Measurements from ENCODE around the gene LTBP3.

DNA sequence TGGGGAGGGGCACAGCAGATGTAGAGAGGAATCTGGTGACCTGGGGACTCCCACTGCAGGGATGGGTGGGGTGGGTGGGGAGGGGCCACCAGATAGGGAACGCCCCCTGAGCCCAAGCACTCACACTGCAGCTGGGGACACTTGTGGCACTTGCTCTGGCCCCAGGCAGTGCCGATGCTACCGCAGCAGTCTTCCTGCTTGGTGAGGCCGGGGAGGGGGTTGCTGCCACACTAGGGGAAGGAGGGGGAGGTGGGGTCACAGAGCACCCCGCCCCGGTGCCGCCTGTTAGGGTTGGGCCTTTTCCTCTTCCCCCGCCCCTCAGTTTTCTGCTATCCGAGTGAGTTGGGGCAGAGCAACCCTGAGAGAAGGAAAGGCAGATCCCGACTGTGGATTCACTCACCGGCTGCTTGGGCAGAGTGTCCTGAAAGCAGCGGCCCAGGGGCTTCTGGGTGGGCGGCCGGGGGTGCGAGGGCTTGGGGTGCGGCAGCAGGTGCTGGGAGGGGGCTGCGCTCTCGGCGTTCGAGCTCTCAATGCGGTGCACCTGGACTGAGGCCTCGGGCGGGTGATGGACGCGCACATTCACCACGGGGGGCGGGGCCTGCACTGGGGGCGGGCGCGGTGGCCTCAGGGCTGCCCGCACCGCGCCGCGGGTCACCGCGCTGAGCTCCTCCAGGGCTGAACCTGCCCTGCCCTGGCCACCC lies 4.7 kb downstream of the LTBP3 start:
- TF ChIP-seq, protein P1, sequence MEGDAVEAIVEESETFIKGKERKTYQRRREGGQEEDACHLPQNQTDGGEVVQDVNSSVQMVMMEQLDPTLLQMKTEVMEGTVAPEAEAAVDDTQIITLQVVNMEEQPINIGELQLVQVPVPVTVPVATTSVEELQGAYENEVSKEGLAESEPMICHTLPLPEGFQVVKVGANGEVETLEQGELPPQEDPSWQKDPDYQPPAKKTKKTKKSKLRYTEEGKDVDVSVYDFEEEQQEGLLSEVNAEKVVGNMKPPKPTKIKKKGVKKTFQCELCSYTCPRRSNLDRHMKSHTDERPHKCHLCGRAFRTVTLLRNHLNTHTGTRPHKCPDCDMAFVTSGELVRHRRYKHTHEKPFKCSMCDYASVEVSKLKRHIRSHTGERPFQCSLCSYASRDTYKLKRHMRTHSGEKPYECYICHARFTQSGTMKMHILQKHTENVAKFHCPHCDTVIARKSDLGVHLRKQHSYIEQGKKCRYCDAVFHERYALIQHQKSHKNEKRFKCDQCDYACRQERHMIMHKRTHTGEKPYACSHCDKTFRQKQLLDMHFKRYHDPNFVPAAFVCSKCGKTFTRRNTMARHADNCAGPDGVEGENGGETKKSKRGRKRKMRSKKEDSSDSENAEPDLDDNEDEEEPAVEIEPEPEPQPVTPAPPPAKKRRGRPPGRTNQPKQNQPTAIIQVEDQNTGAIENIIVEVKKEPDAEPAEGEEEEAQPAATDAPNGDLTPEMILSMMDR (IDR thresholded peaks at IDR 0.05 in 2 of 3, conservative IDR thresholded peaks at IDR 0.05 in 1 of 3; ENCODE audit: borderline replicate concordance in 1 of 3, insufficient read depth in 1 of 3, low read depth in 2 of 3, low read length in 2 of 3): no peak
- no peak for TF ChIP-seq SP1 (IDR thresholded peaks at IDR 0.05; ENCODE audit: low read depth)
- no peak for TF ChIP-seq POLR2A (IDR thresholded peaks at IDR 0.05; ENCODE audit: borderline replicate concordance, extremely low read depth, insufficient read depth, insufficient read length)
- no peak for TF ChIP-seq POLR2AphosphoS5 (IDR thresholded peaks at IDR 0.05; ENCODE audit: low read depth, low read length)

Data from HCT116 (cell line).